K562 treated with DMSO at 1 percent for 4 hours (cell line): Measurements from ENCODE around the gene NPAS4. TPM values are rescaled to one million over a fixed set of nuclear protein-coding genes. Genes with fewer than 3 reads are reported as not detected.

ENCODE experiments used
- total RNA-seq: library from RNA; unstranded; fragments of 300-600 nt; gene quantifications from 2 replicates; pipeline ENCODE4 v1.2.3, GENCODE V29; 2022; ENCODE audit not compliant: insufficient read depth

The NPAS4 gene
- total RNA-seq: not detected in 2 replicates

DNA sequence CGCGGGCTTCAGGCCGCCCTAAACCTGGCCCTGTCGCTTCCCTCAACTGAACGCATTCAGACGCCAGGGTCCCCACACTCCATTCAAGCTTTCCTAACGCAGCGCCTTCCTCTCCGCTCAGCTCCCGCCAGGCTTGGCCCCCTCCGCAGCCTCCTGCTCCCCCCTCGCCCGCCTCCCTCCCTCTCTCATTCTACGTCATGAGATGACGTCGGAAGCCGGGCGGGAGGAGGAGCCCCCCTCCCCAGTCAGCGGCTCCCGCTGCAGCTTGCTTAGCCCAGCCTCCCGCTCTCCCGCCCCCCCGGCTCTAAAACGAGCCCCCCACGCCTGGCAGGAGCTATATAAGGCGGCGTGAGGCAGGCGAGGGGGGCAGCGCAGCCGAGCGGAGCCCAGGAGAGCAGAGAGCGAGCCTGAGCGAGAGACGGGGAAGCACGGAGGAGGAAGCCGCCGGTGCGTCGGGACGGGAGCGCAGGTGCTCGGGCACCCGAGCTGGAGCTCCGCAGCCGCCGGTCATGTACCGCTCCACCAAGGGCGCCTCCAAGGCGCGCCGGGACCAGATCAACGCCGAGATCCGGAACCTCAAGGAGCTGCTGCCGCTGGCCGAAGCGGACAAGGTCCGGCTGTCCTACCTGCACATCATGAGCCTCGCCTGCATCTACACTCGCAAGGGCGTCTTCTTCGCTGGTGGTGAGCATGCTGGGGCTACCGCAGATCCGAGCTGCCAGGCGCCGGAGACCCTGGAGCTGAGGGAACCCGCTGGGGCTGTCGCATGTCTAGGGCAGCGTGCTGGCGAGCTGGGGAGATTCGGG lies at the start of gene NPAS4:
Gene NPAS4 (plus strand): TSS at position 365 of the 806 bp plus-strand sequence. CDS start 145 bp downstream, at position 510.

DNA sequence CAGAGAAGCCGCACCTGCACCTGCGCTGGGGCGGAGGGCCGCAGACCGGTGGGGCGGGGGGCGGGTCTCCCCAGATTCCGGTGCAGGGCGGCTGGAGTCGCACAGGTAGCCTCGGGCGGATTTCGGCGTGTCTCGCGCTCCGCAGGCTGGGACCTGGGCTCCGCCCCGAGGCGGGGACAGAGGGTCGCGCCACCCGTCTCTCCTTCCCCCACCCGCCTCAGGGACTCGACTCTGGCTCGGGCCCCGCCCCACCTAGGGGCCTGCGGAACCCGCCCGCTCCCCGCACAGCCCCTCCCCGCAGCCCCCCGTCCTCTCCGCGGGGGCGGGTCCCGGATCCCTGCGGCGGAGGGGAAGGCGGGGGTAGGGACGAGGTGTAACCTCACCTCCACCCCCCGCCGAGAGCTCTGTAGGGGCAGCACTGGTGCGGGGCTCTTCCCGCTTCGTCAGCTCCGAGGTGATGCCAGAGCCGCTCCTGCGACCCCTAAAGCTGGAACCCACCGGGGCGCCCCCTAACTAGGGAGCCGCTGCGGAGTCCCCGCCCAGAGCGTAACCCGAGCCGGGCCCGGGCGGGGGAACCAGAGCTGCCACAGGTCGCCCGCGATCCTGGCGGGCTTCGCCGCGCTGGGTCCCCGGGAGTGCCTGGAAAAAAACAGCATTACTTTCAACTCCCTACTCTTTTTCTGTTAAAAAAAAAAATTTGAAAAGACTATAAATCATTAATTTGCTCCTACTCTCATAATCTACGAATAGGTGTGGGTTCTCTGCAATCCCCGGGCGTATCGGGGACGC lies 49.0 kb upstream of the NPAS4 start, which contains the start of gene SLC29A2:
Gene SLC29A2 (minus strand): TSS at position 134 of the 789 bp plus-strand sequence. CDS start 169 bp downstream, outside the sequence.

DNA sequence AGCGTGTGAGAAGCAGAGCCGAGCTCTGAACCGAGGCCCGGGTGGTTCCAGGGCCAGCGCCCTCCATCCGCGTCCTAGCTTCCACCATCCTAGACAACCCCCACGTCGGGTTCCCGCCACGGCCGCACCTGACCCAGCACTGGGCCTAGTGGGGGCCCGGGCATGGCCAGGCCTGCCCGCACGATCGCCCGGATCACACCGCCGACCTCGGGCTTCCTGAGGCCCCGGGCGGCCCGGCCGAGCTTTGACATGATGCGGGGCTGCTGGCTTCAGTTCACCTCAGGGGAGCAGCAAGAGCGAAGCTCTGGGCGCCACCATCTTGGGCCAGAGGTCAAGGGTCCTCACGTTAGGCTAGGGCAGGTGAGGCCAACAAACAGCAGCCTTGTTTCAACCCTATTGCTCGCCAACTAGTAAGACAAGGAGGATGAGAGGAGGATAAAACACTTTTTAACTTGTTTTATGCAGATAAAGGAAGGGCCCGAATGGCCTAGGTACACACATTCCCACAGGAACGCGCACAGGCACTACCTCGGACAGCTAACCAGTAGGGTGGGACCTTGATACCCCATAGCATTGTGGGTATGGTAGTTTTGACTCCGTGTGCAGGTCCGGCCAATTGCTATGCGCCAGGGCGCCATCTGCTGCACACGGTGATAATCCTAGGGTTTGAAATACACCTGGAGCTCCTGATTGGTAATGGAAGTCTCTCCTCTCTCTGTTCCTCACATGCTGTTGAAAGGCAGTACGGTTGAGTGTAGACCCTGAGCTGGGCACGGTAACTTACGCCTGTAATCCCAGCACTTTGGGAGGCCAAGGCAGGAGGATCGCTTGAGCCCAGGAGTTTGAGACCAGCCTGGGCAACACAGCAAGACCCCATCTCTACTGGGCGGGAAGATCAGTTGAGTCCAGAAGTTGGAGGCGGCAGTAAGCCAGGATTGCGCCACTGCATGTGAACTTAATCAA lies 17.9 kb downstream of the NPAS4 start, which contains the start of gene MRPL11:
Gene MRPL11 (minus strand): TSS at position 345 of the 963 bp plus-strand sequence. CDS start 94 bp downstream, at position 251.

DNA sequence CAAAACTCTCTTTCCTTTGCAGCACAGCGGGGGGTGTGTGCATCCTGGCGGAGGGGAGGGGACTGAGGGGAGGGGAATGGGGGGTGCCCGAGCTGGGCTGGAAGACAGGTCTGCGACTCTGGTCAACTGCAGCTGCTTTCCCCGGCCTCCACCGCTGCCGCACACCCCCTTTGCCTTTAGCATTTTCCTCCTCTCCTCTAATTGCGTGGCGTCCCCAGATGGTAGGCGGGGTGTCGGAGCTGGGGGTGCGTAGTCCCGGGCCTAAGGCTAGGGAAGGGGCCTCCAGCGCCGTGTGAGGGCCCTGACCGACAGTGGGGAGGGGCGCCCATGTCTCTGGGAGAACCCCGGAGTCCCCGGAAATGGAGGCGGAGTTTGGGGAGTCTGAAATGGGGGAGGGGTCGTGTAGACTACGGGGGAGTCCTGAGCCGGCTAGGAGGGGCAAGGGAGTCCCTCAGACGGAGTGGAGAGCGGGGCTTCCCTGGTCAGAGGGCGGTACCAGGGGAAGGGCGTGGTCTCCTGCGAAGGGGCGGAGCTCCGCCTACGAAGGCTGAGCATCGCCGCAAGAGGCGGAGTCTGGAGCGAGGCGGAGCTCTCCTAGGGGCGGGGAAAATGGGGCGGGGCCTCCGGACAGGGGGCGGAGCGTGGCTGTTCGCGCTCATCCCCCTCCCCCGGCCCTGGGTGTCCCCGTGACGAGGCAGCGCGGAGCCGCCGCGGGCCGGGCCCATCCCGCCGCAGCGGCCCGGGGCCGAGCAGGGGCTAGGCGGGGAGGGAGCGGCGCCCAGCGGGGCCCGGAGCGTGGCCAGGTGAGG lies 45.6 kb downstream of the NPAS4 start, which contains the start of gene PELI3:
Gene PELI3 (plus strand): TSS at position 681 of the 809 bp plus-strand sequence. CDS start 1,224 bp downstream, outside the sequence.

Other genes starting within 250 kb of the NPAS4 start
- gene KLC2, start 163.3 kb upstream of the NPAS4 start, total RNA-seq: 33.3 and 34.0 TPM in 2 replicates
- gene RAB1B, start 152.4 kb upstream of the NPAS4 start, total RNA-seq: 156 and 172 TPM in 2 replicates
- gene CNIH2, start 142.9 kb upstream of the NPAS4 start, total RNA-seq: 0.52 TPM in 1 of 2 replicates, not detected in the other
- 111 and 122 TPM in 2 replicates for gene YIF1A, start 131.9 kb upstream of the NPAS4 start, total RNA-seq
- not detected in 2 replicates for gene TMEM151A, start 129.1 kb upstream of the NPAS4 start, total RNA-seq
- gene CD248, start 104.0 kb upstream of the NPAS4 start, total RNA-seq: not detected in 2 replicates
- gene RIN1, start 84.6 kb upstream of the NPAS4 start, total RNA-seq: 0.90 and 1.9 TPM in 2 replicates
- gene BRMS1, start 75.9 kb upstream of the NPAS4 start, total RNA-seq: 44.5 and 51.4 TPM in 2 replicates
- 23.2 and 25.5 TPM in 2 replicates for gene B4GAT1, start 73.4 kb upstream of the NPAS4 start, total RNA-seq
- 5.8 and 11.3 TPM in 2 replicates for gene SLC29A2, start 49.3 kb upstream of the NPAS4 start, total RNA-seq
- 51.8 and 54.1 TPM in 2 replicates for gene MRPL11, start 17.8 kb downstream of the NPAS4 start, total RNA-seq
- 3.5 and 4.1 TPM in 2 replicates for gene PELI3, start 45.9 kb downstream of the NPAS4 start, total RNA-seq
- gene DPP3, start 59.4 kb downstream of the NPAS4 start, total RNA-seq: 35.2 and 38.6 TPM in 2 replicates
- 8.4 and 10.2 TPM in 2 replicates for gene BBS1, start 89.6 kb downstream of the NPAS4 start, total RNA-seq
- 9.4 and 10.1 TPM in 2 replicates for gene ZDHHC24, start 125.0 kb downstream of the NPAS4 start, total RNA-seq
- not detected in 2 replicates for gene ACTN3, start 125.9 kb downstream of the NPAS4 start, total RNA-seq
- 18.6 and 19.2 TPM in 2 replicates for gene CTSF, start 147.6 kb downstream of the NPAS4 start, total RNA-seq
- gene CCDC87, start 172.0 kb downstream of the NPAS4 start, total RNA-seq: not detected in 2 replicates
- 28.8 and 29.9 TPM in 2 replicates for gene CCS, start 172.2 kb downstream of the NPAS4 start, total RNA-seq
- gene RBM14, start 195.6 kb downstream of the NPAS4 start, total RNA-seq: 85.3 and 90.1 TPM in 2 replicates
- gene RBM4, start 217.7 kb downstream of the NPAS4 start, total RNA-seq: 99.5 and 116 TPM in 2 replicates